A673 (cell line): ENCODE data around the gene EFHD2. TPM values are rescaled to one million over a fixed set of nuclear protein-coding genes. Genes with fewer than 3 reads are reported as not detected.

ENCODE experiments used
- BruUV-seq: library from RNA; stranded (reverse); fragments of 400-500 nt; replicated peaks from 2 replicates; lab custom pipeline; 2021; lab: Mats Ljungman, UMichigan
- CTCF ChIA-PET: fragments of 300-600 bp; sonication (Branson Sonifier 250); formaldehyde crosslinking; loops from one replicate; lab custom pipeline; 2022; ENCODE audit warnings: antibody characterized with exemption; lab: Charles Lee
- POLR2A ChIA-PET: fragments of 300-600 bp; sonication (Branson Sonifier 250); formaldehyde crosslinking; loops from one replicate; lab custom pipeline; 2022; ENCODE audit warnings: antibody characterized with exemption; ENCODE audit not compliant: low non-redundant PET; lab: Charles Lee
- DNase-seq: peaks from one replicate; pipeline ENCODE4 v3.0.0-alpha.2; 2015; ENCODE audit warnings: low spot score
- H3K27ac ChIP-seq: fragments of 200-600 bp; sonication (generic); 2 replicates; pipeline ENCODE4 v1.5.1; 2016; ENCODE audit warnings: mixed run types, low read depth, mild to moderate bottlenecking, mixed read lengths, antibody characterized with exemption, low read length; ENCODE audit not compliant: poor library complexity, severe bottlenecking
- H3K27me3 ChIP-seq: fragments of 200-600 bp; sonication (generic); replicated peaks from 2 replicates; pipeline ENCODE4 v1.6.1; 2017; ENCODE audit warnings: mixed run types, low read depth, mild to moderate bottlenecking, mixed read lengths, antibody characterized with exemption, low read length; ENCODE audit not compliant: insufficient read depth, poor library complexity
- H3K36me3 ChIP-seq: fragments of 200-600 bp; sonication (generic); 2 replicates; pipeline ENCODE4 v1.6.1; 2016; ENCODE audit warnings: mixed run types, mild to moderate bottlenecking, mixed read lengths, antibody characterized with exemption, low read length; ENCODE audit not compliant: insufficient read depth, poor library complexity, severe bottlenecking
- H3K4me1 ChIP-seq: fragments of 200-600 bp; sonication (generic); 2 replicates; pipeline ENCODE4 v1.6.1; 2017; ENCODE audit warnings: mixed run types, mild to moderate bottlenecking, mixed read lengths, antibody characterized with exemption, low read length; ENCODE audit not compliant: insufficient read depth, poor library complexity, severe bottlenecking
- H3K4me3 ChIP-seq: fragments of 200-600 bp; sonication (generic); 2 replicates; pipeline ENCODE4 v1.5.1; 2016; ENCODE audit warnings: low read depth, mixed run types, mild to moderate bottlenecking, mixed read lengths, low read length; ENCODE audit not compliant: poor library complexity, severe bottlenecking
- H3K9me3 ChIP-seq: fragments of 200-600 bp; sonication (generic); 2 replicates; pipeline ENCODE4 v1.6.1; 2016; ENCODE audit warnings: mixed run types, low read depth, mild to moderate bottlenecking, mixed read lengths, antibody characterized with exemption, low read length; ENCODE audit not compliant: poor library complexity, severe bottlenecking
- CTCF ChIP-seq: fragments of 300-800, 200-600 bp; sonication (generic); conservative IDR thresholded peaks from 2 replicates; pipeline ENCODE4 v1.5.1; 2017; ENCODE audit warnings: low read depth, mild to moderate bottlenecking, antibody characterized with exemption, low read length, moderate library complexity, mixed read lengths
- EZH2 ChIP-seq: fragments of 200-600 bp; sonication (generic); IDR thresholded peaks from 2 replicates; pipeline ENCODE4 v1.6.1; 2017; ENCODE audit warnings: borderline replicate concordance, low read depth, mild to moderate bottlenecking, mixed read lengths, antibody characterized with exemption, low read length; ENCODE audit not compliant: poor library complexity, severe bottlenecking
- intact Hi-C: fragments of 100-400 bp; cut with micrococcal nuclease; formaldehyde crosslinking; loops from one replicate; pipeline ENCODE4 v1.10.0; 2022; ENCODE audit not compliant: unreplicated experiment
- total RNA-seq: library from RNA; stranded (reverse); gene quantifications from 2 replicates; pipeline ENCODE4 v1.2.3, GENCODE V29; 2021

Gene EFHD2
- total RNA-seq, 1 experiment from 2014 or later = 32.5 TPM

GRCh38 chr1:15476927-15477326 lies 67.2 kb downstream of the EFHD2 start:
- no TSS peak for BruUV-seq
- POLR2A ChIA-PET = no interaction called here
- intact Hi-C loops = no loop called here

GRCh38 chr1:15477646-15478212 lies 68.0 kb downstream of the EFHD2 start:
- CTCF ChIA-PET = no interaction called here

More at GRCh38 chr1:15476927-15477326, 67.2 kb downstream of the EFHD2 start:
- Histone ChIP-seq H3K4me1 (no peaks in the 10 kb centered on the region), H3K9me3 (no peaks in the 10 kb centered on the region), H3K27ac (no peak overlapping the region), H3K4me3 (no peak overlapping the region), H3K36me3 (no peaks in the 10 kb centered on the region), H3K27me3 (no peaks in the 10 kb centered on the region)
- CTCF ChIA-PET = no interaction called here
- TF ChIP-seq CTCF (no peak), EZH2 (no peak)
- DNase-seq = peak; percentile 37

More at GRCh38 chr1:15477646-15478212, 68.0 kb downstream of the EFHD2 start:
- Histone ChIP-seq H3K36me3 (no peaks in the 10 kb centered on the region), H3K27me3 (no peaks in the 10 kb centered on the region), H3K4me1 (no peaks in the 10 kb centered on the region), H3K9me3 (no peaks in the 10 kb centered on the region), H3K27ac (no peak overlapping the region), H3K4me3 (no peak overlapping the region)
- POLR2A ChIA-PET = no interaction called here
- no peak for DNase-seq
- intact Hi-C loops = no loop called here
- BruUV-seq = no TSS peak
- TF ChIP-seq CTCF (no peak), EZH2 (no peak)

Other genes with a start within 250 kb of the EFHD2 start
- gene FHAD1, start 162.7 kb upstream of the EFHD2 start, total RNA-seq = 2.0 and 2.7 TPM in 2 replicates
- 0.52 and 0.95 TPM in 2 replicates for gene CTRC, start 28.6 kb downstream of the EFHD2 start, total RNA-seq
- gene CELA2A, start 46.8 kb downstream of the EFHD2 start, total RNA-seq = not detected in 2 replicates
- not detected in 2 replicates for gene CELA2B, start 66.2 kb downstream of the EFHD2 start, total RNA-seq
- gene CASP9, start 114.3 kb downstream of the EFHD2 start, total RNA-seq = 7.0 and 8.9 TPM in 2 replicates
- gene DNAJC16, start 117.0 kb downstream of the EFHD2 start, total RNA-seq = 17.1 and 18.6 TPM in 2 replicates
- gene AGMAT, start 175.2 kb downstream of the EFHD2 start, total RNA-seq = 0.11 and 0.20 TPM in 2 replicates
- 38.1 and 41.3 TPM in 2 replicates for gene DDI2, start 207.6 kb downstream of the EFHD2 start, total RNA-seq